HG03520 (cell line): Measurements from ENCODE around the gene TNFAIP8.

Experiments used
- ATAC-seq: cut with Tn5 transposase; IDR thresholded peaks from one replicate; pipeline ENCODE4 v1.9.1; 2021; ENCODE audit warnings: mild to moderate bottlenecking, moderate library complexity; ENCODE audit not compliant: unreplicated experiment

The TNFAIP8 gene

DNA sequence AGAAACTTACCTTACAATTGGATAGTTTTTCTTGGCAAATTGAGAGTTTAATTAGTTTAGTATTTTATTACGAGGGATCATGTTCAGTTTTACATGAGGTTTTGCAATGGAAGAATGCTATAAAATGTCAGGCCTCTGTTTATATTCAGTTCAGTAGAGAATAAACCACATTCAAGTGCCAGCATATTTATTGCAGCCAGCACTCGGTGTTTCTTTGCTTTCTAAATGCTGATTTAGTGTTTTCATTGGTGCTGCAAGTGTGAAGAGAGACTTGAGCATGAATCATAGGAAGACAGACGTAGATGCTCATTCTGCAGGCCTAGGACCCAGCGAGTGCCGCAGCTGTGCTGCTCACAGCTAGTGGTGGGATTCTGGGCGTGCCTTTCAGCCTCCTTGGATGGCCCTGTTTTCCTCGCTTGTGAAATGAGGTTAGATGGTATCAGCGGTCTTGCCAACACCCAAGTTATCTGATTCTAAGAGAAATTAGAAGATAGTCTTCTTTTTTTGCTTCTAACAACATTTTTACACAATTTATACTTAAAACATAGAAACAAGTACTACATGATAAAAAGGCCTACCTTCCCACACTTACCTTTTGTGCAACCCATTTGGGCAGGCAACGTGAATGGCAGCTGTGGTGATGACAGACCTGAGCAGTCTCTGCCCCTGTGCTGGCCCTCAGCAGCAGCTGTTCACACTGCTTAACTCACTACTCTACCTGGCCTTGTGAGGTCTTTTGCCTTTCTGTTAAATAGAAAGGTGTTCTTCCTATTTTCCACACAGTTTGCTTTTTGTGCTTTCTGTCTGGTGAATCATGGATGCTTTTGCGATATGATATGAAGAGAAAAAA lies 26.8 kb upstream of the TNFAIP8 start:
- no peak for ATAC-seq

DNA sequence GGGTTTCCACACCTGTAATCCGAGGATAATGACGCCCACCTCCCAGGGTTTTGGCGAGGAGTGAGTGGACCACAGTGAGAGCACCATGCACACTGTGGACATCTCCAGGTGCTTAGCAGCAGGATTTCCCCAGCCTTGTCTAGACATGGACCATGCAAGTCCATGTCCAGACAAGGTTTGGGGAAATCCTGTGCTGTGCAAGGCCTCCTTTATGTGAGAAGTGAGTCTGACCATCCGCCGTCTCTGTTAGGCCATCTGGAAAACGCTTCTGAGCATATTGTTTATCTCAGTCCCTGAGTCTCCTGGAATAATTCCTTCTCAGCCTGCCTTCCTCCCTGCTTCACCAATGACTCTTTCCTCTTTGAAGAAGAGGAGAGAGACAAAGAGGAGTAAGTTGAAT lies 26.2 kb upstream of the TNFAIP8 start:
- no peak for ATAC-seq

DNA sequence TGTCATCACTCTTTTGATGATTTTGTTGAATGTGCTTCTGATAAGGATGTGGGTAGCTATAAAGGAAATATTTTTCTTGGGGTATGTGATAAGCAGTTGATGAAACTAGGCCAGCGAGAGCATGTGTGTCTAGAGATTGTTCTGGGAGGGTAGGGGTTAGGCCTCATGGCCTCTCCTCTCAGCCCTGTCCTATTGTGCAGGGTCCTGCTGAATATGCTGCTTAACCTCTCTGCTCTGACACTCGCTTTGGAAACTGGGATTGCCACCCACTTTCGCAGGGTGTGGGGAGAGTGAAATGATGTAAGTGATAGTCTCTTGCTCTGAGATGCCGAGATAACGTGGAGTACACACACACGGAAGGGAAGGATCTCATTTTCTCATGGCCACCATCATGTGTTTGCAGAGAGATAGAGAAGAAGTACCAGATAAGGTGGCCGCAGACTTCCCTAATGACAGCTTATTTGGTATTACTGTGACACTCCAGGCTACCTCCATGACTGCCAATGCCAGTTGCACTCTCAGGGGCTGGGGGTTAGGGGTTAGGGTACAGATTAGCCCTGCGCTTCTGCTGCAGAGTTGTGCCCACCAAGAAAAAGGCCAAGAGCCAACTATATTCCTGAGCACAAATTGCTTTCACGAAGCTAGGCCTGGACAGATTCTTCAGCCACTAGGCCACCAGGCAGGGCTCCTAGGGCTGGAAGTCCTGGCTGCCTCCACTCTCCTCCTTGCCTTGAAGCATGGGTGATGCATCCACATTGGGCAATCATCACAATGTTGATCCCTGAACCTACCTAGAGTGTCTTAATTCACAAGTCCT lies 25.2 kb upstream of the TNFAIP8 start:
- no peak for ATAC-seq

DNA sequence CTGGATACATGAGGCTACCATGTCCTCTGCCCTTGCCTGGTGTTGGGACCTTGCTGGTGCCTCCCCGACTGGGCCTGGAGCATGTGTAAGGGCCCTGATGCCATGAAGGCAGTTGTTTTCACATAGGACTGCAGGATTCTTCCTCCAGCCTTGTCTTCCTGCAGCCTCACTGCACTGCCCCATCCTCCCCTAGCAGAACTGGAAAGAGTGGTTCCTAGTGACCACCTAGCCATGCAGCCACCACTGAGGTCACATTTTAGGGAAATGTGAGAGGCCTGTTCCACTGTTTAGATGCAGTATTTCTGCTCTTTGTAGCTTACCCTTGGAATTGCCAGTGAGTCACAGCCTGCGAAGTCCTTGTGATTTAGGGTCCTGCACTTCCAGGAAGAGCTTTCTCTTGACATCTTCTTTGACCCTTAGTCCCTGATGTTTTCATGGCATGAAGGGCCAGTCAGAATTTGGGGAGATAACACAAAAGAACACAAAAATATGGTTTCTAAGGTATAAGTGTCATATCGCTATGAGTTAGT lies 24.2 kb upstream of the TNFAIP8 start:
- ATAC-seq, result no peak

DNA sequence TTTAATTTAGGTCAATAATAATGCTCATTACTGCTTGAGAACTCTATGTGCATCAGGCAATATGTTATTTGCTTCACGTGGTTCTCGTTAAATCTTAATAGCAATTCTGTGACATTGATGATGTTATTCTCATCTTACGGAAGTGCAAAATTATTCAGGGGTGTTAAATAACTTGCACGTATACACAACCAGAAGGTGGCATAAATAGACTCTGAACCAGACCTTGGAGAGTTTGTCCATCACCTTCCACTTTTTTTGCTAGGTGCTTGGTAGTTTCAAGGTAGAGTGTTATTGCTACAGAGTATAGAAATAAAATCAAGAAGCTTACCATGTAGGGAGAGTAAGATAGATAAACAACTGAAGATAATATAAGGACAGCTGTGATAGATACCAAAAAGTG lies 23.6 kb upstream of the TNFAIP8 start:
- ATAC-seq, result no peak

DNA sequence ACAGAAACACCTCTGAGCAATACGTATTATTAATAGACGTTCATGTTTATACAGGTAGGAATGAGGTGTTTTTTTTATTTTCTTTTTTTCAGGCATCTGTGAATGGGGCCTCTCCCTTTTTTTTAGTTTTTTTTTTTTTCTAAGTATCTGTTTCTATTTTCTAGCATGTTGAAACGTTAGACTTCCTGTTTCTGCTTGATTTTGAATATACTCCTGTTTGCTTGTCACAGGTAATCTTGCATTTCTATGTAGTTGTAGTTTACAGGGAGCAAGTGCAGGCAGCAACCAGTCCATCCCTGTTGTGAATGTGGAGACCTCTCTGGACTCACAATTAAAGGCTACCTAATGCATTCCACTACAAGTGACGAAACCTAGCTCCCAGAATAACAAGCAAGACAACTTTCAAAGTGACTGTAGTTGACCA lies 22.8 kb upstream of the TNFAIP8 start:
- ATAC-seq, result peak; percentile 19

DNA sequence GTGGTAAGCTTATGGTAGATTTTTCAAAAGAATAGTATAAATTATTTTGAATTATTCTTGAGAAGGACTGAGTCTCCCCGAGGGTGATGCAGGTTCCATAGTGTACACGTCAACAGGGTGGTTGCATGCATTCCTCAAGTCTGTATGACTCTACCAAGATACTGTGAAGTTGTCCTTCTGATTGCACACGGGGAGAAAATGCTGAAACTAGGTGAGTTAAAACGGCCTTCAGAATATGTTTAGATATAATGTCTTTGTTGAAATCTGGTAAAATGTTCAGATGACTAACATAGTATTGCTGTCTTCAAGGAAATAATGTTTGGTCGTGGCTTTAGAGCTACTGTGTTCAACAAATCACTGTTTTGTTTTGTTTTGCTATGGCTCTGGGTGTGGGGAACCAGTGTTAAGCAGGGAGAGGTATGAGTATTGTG lies 22.4 kb upstream of the TNFAIP8 start:
- ATAC-seq, result peak; percentile 29

DNA sequence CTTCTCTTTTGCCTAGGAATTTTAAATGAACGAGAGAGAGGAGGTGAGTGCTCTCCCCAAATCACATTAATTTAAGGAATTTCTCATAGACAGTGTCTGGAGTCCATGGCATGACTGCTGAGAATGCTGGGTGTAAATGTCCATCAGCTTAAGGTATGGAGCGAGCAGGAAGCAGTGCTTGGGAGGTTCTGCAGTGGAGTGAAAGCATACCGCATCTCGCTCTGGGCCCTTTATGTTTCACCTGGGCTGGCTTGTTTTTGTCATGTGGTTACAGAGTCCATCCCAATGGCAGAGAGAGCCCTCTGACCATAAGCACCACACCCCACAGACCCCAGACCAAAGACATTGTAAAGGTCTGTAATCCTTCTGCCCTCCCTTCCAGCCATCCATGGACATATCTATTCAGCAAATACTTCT lies 20.6 kb upstream of the TNFAIP8 start:
- no peak for ATAC-seq

DNA sequence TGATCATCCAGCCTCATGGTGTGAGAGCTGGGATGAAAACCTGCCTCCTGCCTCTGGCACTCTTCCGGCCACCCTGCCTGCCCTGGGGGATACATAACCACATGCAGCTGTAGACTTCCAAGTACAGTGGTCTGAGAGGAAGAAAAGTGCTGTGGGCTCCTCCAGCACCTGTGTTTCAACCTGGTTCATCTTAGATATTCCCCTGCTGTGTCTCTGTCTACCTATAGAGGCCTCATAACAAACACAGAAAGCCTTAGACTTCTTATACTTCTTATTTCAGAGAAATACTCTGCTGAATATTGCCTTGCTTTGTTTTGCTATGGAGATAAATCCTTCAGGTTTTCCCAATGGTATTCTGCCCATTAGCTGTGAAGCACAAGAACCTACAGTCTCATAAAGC lies 19.6 kb upstream of the TNFAIP8 start:
- no peak for ATAC-seq

DNA sequence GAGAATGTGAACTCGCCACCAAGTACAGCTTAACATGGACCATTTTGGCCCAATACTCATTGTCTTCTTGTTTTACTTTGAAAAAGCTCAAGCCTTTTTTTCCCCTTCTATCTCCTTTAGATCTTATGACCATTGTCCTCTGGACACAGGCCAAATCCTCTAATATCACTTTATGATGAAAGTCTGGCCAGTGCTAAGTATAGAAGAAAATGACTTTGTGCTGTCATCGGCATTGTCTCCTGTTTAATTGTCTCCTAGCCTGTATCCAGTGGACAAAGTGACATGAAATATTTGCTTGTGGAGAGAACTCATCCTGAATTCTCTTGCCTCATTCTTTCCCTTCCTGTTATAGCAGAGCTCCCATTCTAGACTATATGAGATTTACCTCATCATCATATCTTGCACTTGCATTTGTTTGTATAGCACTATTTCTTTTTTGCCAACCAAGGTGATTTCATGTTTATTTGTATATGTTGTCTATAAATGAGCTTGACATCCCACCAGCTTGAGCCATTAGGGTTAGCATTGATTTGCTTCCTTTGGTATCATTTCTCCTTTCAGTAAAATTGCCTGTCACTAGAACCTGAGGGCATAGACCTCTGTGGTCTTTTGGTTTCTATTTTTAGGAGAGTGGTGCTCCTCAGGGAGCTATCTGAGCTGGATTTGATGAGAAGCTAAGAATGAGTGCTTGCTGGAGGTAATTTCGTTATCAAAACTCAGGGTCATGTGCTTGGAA lies 18.8 kb upstream of the TNFAIP8 start:
- ATAC-seq, result no peak

DNA sequence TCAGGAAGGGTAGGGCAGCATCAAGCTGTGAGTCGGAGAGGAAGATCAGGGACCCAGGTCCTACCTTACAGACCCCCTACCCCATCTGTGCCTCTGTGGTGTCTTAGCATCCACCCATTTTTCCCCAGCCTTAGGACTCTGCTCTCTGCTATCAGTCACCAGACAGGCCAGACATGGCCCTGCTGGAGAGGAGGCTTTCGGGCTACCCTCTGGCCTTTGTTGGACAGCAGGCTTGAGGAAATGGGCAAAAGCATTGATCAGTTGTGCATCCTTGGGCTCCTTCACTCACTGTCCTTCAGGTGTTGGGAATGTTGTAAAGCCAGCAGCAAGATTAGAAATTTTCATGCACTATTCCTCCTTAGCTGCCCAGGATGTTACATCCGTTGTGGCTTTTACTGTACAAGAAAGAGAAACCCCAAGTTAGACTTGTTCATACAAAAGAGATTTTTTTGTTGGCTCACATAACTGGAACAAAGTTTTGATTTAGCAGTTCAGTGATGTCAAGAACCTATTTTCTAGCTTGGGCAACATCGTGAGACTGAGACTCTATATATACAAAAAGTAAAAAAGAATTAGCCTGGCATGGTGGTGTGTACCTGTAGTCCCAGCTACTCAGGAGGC lies 17.4 kb upstream of the TNFAIP8 start:
- ATAC-seq, result no peak

DNA sequence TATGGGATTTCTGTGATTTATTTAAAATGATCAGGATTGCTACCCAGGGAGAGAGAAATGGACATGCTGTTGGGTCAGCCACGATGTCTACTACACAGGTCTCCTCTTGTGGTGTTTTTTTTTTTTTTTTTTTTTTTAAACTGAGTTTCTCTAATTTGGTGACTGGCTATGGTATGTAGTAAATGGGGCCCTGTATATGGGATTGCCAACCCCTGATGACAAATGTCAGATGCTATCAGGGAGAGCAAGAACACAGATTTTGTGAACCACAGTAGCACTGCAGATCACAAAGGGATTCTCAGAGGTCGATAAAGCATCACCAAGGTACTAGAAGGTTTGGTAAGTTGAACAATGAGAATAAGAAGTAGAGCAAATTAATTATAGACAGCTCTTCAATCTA lies 16.5 kb upstream of the TNFAIP8 start:
- ATAC-seq, result no peak

DNA sequence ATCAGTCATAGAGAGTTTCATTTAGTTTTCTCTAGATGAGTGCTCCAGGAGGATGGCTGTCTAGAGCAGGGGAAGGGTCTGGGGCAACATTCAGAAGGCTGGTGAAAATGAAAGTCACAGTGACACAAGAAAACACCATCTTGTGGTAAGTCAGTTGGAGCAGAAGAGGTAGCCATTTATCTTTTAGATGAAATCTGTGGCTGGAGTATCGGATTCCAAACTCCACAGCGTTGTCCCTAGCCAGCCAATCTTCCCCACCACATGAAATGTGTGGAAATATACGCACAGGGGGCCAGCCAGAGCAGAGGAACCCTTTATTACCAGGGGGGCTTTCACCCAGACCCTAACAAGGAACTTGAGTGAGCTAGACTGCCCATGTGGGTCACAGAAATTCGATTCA lies 15.9 kb upstream of the TNFAIP8 start:
- no peak for ATAC-seq

DNA sequence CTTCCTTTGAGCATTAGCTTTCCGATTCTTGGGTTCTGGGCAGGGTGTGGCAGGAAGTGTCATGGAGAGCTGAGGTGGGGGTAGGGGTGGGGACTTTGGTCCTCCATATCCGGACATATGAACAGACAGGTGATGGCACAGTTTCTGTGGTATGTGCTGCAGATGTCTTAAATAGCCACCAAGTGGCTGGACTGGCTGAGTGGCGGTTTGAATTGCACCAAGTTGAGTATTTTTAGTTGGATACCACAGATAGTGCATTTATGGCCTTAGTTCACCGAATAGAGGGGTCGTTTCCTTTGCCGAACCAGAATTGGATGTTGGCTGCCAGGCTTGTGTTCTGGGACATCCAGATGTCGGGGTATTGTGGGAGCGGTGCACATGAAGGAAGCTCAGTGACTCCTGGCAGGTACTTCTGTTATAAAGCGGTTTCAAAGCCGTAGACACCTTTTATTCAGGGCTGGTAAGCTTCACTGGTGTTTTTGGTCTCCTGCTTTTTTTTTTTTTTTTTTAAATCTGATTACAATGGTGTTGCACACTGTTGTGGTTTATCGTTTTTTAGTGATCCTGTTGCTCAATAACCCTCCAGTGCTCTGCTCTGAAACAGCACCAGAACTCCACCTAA lies 15.1 kb upstream of the TNFAIP8 start:
- ATAC-seq, result peak; percentile 62

DNA sequence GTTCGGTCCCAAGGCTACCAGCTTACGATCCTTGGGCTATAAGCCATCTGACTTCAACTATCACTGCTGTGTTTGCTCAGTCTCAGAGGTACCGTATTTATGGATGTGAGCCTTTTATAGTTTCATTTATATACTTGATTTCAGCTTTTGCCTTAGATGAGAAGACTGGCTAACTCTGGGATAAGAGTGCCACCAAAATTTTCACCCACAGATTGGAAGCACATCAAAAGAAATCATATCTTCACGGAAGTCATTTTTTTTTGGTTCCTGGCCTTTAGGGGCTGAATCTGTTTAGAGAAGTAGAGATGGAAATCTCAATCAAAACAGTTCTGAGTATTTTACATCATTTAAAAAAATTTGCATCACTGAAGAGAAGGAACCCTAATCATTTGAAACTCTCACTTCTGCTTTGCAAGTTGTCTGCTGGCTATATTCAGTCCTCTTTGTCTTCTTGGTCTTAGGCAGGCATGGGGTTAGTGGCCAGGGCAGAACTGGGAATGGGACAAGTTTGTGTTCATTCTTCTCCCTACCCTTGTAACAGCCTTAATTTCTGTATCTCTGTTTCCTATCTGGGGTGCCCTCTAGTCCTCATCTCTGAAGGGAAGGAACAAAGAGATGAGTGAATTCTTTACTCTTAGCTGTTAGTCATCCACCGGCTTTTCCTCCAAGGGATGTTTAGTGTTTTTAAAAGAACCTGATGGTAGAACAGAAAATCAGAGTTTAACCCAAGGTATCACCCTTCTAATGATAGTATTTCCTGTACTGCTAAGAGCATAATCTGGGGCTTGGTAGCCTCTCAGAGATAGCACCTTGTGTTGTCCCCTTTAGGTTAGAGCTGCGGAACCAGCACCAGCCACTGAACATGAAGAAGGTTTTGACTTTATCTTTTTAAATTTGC lies 14.1 kb upstream of the TNFAIP8 start:
- ATAC-seq, result peak; percentile 49

DNA sequence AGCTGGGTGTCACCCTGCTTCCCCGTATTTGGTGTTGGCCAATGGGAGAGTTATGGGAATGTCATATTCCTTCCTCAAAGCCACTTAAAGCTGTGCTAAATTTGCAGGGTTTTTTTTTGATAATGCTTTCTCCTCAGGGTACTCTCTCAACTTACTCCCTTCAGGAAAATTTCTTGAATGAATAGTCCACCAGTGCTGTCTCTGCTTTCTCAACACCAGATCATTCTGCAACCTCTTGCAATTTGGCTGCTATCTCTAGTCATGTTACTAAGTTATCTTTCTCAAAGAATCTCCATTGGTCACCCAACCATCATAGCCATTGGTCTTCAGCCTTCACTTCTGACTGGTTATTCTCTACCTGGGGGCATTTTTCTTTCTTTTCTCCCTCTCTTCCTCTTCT lies 13.4 kb upstream of the TNFAIP8 start:
- no peak for ATAC-seq

DNA sequence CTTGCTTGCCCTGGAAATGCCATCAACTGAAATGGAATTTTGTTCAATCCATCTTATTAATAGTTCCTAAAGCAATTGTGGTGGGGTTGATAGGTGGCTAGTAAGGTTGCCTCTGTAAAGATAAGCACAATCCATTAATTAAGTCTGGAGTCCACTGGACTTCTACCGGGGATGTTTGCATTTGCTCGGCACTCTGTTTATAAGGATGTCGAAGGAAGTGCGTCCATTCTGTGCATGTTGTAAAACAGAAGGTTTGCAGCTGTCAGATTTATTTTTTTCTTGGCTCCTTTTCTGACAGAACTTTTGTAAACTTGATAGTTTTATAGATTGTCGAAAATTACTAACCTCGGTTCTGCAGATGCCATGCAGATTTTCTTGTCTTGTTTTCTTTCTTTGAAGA lies 12.8 kb upstream of the TNFAIP8 start:
- ATAC-seq, result no peak

DNA sequence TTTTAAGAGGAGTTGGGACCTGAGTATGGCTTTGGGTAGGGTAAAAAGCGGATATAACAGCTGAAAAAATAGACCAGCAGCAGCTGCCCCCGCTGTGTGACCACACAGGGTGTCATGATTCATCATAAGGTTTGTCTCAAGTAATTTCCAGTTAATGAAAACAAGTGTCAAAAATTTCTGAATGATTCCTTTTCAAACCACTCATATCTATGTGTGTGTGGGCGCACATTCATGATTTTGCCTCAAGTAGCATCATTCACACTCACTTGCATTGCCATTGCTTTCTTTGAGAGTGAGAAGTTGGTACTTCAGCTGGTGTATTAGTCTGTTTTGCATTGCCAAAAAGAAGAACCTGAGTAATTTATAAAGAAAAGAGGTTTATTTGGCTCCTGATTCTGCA lies 12.1 kb upstream of the TNFAIP8 start:
- ATAC-seq, result peak; percentile 14

DNA sequence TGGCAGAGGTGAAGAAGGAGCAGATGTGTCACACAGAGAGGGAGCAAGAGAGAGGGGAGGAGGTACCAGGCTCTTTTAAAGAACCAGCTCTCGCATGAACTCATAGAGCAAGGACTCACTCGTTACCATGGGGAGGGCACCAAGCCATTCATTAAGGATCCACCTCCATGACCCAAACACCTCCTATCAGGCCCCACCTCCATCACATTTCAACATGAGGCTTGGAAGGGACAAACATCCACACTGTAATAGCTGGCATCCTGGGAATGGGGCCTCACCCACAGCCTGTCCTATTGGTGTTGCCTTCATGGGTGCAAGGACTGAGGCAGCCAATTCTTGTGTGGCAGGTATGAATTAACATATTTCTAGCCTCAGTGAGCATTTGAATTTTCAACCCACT lies 11.6 kb upstream of the TNFAIP8 start:
- ATAC-seq, result no peak
